Measurements from ENCODE around the gene MUC5B. TPM values are rescaled to one million over a fixed set of nuclear protein-coding genes. Genes with fewer than 3 reads are reported as not detected.
A peak's percentile ranks its signal among the peaks of the same experiment; 100 is the strongest.

Gene MUC5B
- total RNA-seq, 1 donor from 2014 or later = not detected

DNA sequence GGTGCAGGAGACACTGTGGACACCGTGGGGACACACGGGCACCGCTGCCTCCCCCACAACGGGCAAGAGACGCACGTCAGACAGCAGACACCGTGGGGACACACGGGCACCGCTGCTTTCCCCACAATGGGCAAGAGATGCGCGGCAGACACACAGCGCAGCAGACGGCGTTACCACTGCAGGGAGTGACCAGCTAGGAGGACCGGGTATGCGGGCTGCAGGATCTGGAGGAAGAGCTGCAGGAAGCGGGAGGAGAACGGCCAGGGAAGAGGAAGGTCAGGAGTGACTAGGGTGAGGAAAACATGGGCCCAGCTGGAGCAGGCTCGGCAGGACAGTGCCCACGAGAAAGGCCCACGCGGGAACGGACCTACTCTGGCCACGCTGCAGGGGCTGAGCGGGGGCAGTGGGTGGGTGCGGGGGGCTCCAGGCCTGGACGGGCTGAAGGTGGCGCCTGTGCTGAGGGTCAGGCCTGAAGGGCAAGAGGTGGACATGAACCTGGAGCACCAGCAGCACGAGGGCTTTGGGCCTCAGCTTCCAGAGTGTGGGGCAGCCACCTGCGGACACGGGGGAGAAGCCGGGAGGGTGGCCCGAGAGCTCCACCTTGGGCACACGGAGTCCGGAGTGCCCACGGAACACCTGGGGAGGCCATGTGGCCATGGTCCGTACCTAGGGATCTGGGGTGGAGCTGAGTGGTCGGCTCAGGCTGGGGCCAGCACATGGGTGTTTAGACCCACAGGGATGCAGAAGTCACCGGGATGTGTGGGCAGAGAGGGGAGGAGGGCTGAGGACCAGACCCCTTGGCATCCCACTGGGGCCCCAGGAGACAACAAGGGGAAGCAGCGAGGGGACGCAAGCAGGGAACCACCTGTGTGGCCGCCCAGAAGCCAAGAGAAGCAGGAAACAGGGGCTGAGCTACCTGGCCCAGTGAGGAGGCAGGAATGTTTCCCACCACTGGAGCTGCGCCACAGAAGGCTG, 70.1 kb downstream of the MUC5B start:
- TF ChIP-seq, protein P1, sequence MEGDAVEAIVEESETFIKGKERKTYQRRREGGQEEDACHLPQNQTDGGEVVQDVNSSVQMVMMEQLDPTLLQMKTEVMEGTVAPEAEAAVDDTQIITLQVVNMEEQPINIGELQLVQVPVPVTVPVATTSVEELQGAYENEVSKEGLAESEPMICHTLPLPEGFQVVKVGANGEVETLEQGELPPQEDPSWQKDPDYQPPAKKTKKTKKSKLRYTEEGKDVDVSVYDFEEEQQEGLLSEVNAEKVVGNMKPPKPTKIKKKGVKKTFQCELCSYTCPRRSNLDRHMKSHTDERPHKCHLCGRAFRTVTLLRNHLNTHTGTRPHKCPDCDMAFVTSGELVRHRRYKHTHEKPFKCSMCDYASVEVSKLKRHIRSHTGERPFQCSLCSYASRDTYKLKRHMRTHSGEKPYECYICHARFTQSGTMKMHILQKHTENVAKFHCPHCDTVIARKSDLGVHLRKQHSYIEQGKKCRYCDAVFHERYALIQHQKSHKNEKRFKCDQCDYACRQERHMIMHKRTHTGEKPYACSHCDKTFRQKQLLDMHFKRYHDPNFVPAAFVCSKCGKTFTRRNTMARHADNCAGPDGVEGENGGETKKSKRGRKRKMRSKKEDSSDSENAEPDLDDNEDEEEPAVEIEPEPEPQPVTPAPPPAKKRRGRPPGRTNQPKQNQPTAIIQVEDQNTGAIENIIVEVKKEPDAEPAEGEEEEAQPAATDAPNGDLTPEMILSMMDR (IDR thresholded peaks at IDR 0.05; ENCODE audit: insufficient read depth, low read length, severe bottlenecking) = no peak
- Histone ChIP-seq H3K4me3 (ENCODE audit: low read depth, low read length) (no peak overlapping the region), H3K27me3 (ENCODE audit: control insufficient read depth, insufficient read depth, low read length) (no peaks in the 10 kb centered on the region), H3K36me3 (ENCODE audit: control insufficient read depth, insufficient read depth, low read length) (peaks cover 56% of the 10 kb centered on the region)
- FAIRE-seq = peak; percentile 23
- DNase-seq (ENCODE audit: low read depth) = no peak

DNA sequence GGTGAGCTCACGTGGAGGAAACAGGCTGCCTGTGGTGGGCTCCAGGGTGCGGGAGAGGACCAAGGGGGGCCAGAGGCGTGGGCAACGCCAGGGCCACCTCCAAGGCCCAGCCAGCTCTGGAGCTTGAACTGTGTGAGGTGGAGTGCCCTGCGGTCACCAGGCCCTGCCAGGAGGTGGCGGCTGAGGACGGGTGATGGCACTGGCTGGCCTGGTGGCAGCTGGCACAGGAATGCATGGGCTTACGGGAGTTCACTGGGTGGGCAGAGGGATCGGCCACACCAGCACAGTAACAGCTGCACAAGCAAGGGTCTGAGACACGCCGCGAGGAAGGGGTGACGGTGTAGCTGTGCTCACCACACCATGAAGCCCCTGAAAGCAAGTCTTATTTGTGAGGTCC, 70.8 kb downstream of the MUC5B start:
- FAIRE-seq = no peak

DNA sequence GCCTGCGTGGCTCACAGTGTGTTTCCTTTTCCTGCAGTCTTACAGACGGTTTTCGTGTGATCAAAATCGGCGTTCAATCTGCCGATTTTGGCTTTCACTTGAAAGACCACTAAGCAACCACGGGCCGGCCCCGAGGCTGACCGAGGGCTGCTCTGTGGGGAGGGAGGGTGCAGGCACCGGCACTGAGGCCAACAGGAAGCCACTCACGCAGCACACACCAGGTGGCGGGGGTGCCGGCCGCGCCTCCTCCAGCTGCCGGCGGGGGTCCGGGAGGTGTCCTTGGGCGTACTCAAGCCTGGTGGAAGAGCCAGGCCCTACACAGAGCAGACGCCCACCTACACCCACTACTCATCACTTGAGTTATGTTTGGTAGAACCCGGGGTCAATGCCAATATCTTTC, 72.2 kb downstream of the MUC5B start:
- no peak for DNase-seq (ENCODE audit: low read depth)
- no peak for FAIRE-seq
- Histone ChIP-seq H3K27me3 (ENCODE audit: control insufficient read depth, insufficient read depth, low read length) (no peaks in the 10 kb centered on the region), H3K36me3 (ENCODE audit: control insufficient read depth, insufficient read depth, low read length) (peaks cover 45% of the 10 kb centered on the region), H3K4me3 (ENCODE audit: low read depth, low read length) (no peak overlapping the region)
- TF ChIP-seq, protein P1 (IDR thresholded peaks at IDR 0.05; ENCODE audit: insufficient read depth, low read length, severe bottlenecking) = no peak

More for the DNA sequence above, 70.8 kb downstream of the MUC5B start:
- no peaks in the 10 kb centered on the region for H3K27me3 ChIP-seq (ENCODE audit: control insufficient read depth, insufficient read depth, low read length)
- no peak for DNase-seq (ENCODE audit: low read depth)
- TF ChIP-seq, protein P1 (IDR thresholded peaks at IDR 0.05; ENCODE audit: insufficient read depth, low read length, severe bottlenecking) = peak; percentile 52
- no peak overlapping the region for H3K4me3 ChIP-seq (ENCODE audit: low read depth, low read length)
- peaks cover 56% of the 10 kb centered on the region for H3K36me3 ChIP-seq (ENCODE audit: control insufficient read depth, insufficient read depth, low read length)

DNA sequence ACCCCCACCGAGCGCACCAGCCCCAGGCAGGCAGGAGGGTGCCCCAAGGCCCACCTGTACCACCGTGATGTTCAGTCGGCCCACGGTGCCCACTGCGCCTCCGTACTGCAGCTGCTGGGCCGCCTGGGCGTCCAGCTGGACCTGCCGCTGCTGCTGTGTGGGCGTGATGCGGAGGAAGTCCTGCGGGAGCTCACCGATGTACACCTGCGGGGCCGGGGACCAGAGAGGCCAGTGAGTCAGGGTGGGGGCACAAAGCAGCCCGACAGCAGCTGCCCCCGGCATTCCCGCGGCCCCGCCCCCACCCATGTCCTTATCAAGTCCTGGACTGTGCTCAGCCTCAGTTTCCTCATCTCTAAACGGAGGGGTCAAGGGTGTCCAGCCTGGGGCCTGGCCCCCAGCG, 72.7 kb downstream of the MUC5B start:
- no peak for DNase-seq (ENCODE audit: low read depth)
- no peak for FAIRE-seq
- TF ChIP-seq, protein P1 (IDR thresholded peaks at IDR 0.05; ENCODE audit: insufficient read depth, low read length, severe bottlenecking) = no peak

DNA sequence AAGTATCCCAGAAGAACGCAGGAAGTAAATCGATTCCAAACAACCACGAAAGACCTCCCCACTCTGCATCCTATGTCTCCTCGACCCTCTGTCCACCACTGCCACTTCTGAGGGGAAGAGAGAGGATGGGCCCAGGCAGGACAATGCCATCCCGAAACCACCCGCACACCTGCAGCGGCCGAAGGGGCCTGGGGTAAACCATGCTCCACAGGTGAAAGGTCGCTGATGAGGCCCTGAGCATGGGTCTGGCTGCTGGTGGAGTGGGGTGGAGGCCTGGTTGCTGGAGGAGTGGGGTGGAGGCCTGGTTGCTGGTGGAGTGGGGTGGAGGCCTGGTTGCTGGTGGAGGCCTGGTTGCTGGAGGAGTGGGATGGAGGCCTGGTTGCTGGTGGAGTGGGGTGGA, 73.4 kb downstream of the MUC5B start:
- H3K4me3 ChIP-seq (ENCODE audit: low read depth, low read length) = no peak overlapping the region
- H3K36me3 ChIP-seq (ENCODE audit: control insufficient read depth, insufficient read depth, low read length) = peaks cover 40% of the 10 kb centered on the region
- FAIRE-seq (no peak), DNase-seq (ENCODE audit: low read depth) (no peak)
- H3K27me3 ChIP-seq (ENCODE audit: control insufficient read depth, insufficient read depth, low read length) = no peaks in the 10 kb centered on the region
- TF ChIP-seq, protein P1 (IDR thresholded peaks at IDR 0.05; ENCODE audit: insufficient read depth, low read length, severe bottlenecking) = no peak

More for the DNA sequence above, 72.7 kb downstream of the MUC5B start:
- Histone ChIP-seq H3K27me3 (ENCODE audit: control insufficient read depth, insufficient read depth, low read length) (no peaks in the 10 kb centered on the region), H3K36me3 (ENCODE audit: control insufficient read depth, insufficient read depth, low read length) (peaks cover 40% of the 10 kb centered on the region), H3K4me3 (ENCODE audit: low read depth, low read length) (no peak overlapping the region)
